ENCODE results near the gene STUM. TPM values are rescaled to one million over a fixed set of nuclear protein-coding genes. Genes with fewer than 3 reads are reported as not detected.
"Not testable (repeated sequence)": the region's sequence is repeated elsewhere in the genome, so short reads cannot be mapped to it uniquely, and the experiment has no call there.

The STUM gene
- total RNA-seq, 1 donor from 2014 or later, result 0.55 TPM

DNA sequence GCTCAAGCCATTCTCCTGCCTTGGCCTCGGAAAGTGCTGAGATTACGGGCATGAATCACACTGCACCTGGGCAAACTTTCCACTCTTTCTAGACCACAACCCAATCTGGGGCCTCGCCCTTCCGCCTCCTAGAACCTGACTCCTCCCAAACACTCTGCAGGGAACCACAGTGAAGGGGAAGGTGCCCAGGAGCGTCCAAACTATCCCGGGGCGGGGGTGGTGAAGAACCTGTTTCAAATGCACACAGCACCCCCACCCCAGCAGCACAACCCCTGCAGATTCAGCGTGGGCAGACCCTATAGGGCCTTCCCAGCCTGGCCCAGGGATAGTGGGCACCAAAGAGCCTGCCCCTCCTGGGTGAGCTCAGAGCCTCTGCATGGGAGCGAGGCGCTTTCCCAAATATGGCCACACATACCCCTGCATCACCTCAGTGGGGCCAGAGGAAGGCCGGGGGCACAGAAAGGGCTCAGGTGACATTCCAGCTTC lies 86.9 kb downstream of the STUM start:
- no peak overlapping the region for H3K27ac Mint-ChIP-seq
- no peaks in the 10 kb centered on the region for H3K27me3 Mint-ChIP-seq
- H3K4me3 Mint-ChIP-seq (ENCODE audit: low read depth), result no peak overlapping the region
- no peak for DNase-seq (ENCODE audit: low spot score, unreplicated experiment)
- H3K9me3 Mint-ChIP-seq (ENCODE audit: low read depth), result no peaks in the 10 kb centered on the region
- TF ChIP-seq, protein P1, sequence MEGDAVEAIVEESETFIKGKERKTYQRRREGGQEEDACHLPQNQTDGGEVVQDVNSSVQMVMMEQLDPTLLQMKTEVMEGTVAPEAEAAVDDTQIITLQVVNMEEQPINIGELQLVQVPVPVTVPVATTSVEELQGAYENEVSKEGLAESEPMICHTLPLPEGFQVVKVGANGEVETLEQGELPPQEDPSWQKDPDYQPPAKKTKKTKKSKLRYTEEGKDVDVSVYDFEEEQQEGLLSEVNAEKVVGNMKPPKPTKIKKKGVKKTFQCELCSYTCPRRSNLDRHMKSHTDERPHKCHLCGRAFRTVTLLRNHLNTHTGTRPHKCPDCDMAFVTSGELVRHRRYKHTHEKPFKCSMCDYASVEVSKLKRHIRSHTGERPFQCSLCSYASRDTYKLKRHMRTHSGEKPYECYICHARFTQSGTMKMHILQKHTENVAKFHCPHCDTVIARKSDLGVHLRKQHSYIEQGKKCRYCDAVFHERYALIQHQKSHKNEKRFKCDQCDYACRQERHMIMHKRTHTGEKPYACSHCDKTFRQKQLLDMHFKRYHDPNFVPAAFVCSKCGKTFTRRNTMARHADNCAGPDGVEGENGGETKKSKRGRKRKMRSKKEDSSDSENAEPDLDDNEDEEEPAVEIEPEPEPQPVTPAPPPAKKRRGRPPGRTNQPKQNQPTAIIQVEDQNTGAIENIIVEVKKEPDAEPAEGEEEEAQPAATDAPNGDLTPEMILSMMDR (IDR thresholded peaks at IDR 0.05; ENCODE audit: unreplicated experiment), result no peak
- H3K36me3 Mint-ChIP-seq (ENCODE audit: insufficient read depth), result peaks cover 3% of the 10 kb centered on the region
- H3K4me1 Mint-ChIP-seq (ENCODE audit: low read depth), result no peaks in the 10 kb centered on the region

GRCh38 chr1:226636847-226637096 lies 88.2 kb downstream of the STUM start:
- Mint-ChIP-seq H3K4me3 (ENCODE audit: low read depth) (no peak overlapping the region), H3K4me1 (ENCODE audit: low read depth) (no peaks in the 10 kb centered on the region), H3K9me3 (ENCODE audit: low read depth) (no peaks in the 10 kb centered on the region), H3K36me3 (ENCODE audit: insufficient read depth) (peaks cover 3% of the 10 kb centered on the region), H3K27ac (no peak overlapping the region), H3K27me3 (no peaks in the 10 kb centered on the region)
- TF ChIP-seq, protein P1 (IDR thresholded peaks at IDR 0.05; ENCODE audit: unreplicated experiment), result no peak
- DNase-seq (ENCODE audit: low spot score, unreplicated experiment), result no peak

DNA sequence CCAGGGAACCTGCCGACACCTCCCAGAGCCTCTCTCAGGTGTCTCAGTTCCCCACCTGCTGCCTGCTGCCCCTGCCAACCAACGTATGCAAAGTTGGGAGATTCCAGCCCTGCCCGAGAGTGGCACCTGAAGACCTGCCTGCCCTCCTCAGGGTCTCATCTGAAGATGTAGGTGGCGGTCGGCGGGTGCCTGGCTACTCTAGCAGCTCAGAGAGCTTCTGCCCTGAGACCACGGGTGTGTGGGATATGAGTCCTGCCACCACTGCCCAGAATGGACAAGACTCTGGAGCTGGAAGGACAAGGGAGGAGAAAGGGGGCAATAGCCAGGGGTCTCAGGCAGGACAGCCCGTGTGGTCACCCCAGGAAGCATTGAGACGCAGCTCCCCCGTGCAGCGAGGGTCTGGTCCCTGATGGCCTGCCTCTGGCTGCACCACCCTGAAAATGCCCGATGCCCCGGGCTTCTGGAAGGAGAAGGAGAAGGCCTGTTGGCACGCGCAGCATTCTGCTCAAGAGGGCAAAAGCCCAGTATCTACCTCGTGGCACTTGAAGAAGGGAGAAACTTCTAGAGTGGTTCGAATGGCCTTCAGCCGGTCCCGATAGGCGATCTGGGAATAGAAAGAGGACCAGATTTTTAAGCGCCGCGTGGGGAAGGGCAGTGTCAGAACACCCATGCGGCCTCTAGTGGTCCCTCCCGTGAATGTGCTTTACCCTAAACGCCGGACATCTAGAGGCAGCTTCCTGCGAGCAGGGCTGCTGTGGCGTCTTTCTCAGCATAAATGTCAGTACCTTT lies 88.8 kb downstream of the STUM start:
- Mint-ChIP-seq H3K27me3 (no peaks in the 10 kb centered on the region), H3K36me3 (ENCODE audit: insufficient read depth) (peaks cover 3% of the 10 kb centered on the region), H3K4me3 (ENCODE audit: low read depth) (no peak overlapping the region), H3K9me3 (ENCODE audit: low read depth) (no peaks in the 10 kb centered on the region), H3K4me1 (ENCODE audit: low read depth) (no peaks in the 10 kb centered on the region), H3K27ac (no peak overlapping the region)
- TF ChIP-seq, protein P1 (IDR thresholded peaks at IDR 0.05; ENCODE audit: unreplicated experiment), result peak; percentile 36
- DNase-seq (ENCODE audit: low spot score, unreplicated experiment), result no peak

DNA sequence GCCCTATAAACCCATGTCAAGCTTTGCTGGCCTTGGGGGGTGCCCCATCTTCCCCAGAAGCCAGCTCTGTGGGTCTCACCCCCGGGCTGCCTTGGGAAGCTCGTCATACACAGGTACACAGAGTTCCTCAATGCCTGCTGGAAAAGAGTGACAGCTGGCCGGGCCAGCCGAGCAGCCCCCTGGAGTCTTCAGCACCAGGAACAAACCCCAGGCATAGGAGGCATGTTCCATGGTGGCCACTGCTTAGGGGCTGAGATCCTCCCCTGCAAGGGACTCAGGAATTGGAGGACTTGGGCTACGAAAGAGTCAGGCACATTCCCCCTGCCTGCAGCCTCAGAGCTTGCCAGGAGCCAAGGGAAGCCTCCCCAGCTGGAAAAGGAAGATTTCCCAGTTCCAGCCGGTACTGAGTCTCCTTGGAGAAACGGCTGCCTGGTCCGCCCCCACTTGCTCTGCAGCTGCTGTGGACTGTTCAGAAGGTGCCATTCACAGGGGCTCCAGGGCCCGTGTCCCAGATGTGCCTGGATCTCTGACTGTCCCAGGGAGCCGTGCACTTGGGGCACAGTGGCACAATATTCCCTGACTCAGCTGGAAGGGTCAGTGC lies 89.5 kb downstream of the STUM start:
- no peak for DNase-seq (ENCODE audit: low spot score, unreplicated experiment)
- no peaks in the 10 kb centered on the region for H3K9me3 Mint-ChIP-seq (ENCODE audit: low read depth)
- peaks cover 3% of the 10 kb centered on the region for H3K36me3 Mint-ChIP-seq (ENCODE audit: insufficient read depth)
- TF ChIP-seq, protein P1 (IDR thresholded peaks at IDR 0.05; ENCODE audit: unreplicated experiment), result no peak
- no peak overlapping the region for H3K4me3 Mint-ChIP-seq (ENCODE audit: low read depth)
- no peaks in the 10 kb centered on the region for H3K4me1 Mint-ChIP-seq (ENCODE audit: low read depth)
- no peak overlapping the region for H3K27ac Mint-ChIP-seq
- H3K27me3 Mint-ChIP-seq, result no peaks in the 10 kb centered on the region

DNA sequence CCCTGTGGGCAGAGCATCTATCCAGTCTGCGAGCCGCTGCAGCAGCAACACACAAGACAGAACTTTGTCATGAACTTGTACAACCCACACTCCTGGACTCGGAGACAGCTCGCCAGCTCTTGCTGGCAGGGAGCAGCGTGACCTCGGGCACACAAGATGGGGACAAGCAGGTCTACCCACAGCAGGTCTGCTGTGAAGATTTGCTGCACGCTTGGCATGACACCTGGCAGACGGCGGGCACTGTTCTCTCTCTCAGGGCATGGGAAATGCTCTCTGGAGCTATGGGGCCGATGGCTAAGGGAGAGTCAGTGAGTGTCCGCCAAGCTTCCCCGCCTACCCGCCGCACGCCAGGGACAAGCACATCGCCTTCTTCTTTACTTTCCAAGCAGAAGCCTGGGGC lies 90.0 kb downstream of the STUM start:
- Mint-ChIP-seq H3K27me3 (no peaks in the 10 kb centered on the region), H3K4me1 (ENCODE audit: low read depth) (no peaks in the 10 kb centered on the region), H3K27ac (no peak overlapping the region), H3K4me3 (ENCODE audit: low read depth) (no peak overlapping the region), H3K9me3 (ENCODE audit: low read depth) (no peaks in the 10 kb centered on the region), H3K36me3 (ENCODE audit: insufficient read depth) (peaks cover 3% of the 10 kb centered on the region)
- TF ChIP-seq, protein P1 (IDR thresholded peaks at IDR 0.05; ENCODE audit: unreplicated experiment), result no peak
- no peak for DNase-seq (ENCODE audit: low spot score, unreplicated experiment)

DNA sequence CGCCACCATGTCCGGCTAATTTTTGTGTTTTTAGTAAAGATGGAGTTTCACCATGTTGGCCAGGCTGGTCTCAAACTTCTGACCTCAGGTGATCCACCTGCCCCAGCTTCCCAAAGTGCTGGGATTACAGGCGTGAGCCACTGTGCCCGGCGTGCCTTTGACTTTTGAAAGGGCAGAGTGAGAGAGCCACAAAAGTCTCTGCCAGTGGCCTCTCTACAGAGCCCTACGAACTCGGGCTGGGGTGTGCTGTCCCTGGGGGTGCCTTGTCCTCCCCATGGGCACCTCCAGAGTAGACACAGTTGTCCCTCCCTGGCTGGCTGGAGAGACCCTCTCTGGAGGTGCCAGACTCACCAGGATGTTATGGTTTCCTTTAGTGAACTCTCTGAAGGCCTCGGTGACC lies 90.6 kb downstream of the STUM start:
- DNase-seq (ENCODE audit: low spot score, unreplicated experiment); H3K4me3 Mint-ChIP-seq (ENCODE audit: low read depth); H3K4me1 Mint-ChIP-seq (ENCODE audit: low read depth); H3K9me3 Mint-ChIP-seq (ENCODE audit: low read depth); H3K27me3 Mint-ChIP-seq; H3K27ac Mint-ChIP-seq; H3K36me3 Mint-ChIP-seq (ENCODE audit: insufficient read depth): not testable (repeated sequence)
